Endothelial cell of hepatic sinusoid (primary cell): Measurements from ENCODE around the gene VARS2.
"Not testable (repeated sequence)": the region's sequence is repeated elsewhere in the genome, so short reads cannot be mapped to it uniquely, and the experiment has no call there.

Experiments used
- in situ Hi-C: cut with HindIII; loops from 2 replicates; pipeline ENCODE4 v1.10.0; 2017; ENCODE audit warnings: low sequenced_read_pairs

The VARS2 gene

DNA sequence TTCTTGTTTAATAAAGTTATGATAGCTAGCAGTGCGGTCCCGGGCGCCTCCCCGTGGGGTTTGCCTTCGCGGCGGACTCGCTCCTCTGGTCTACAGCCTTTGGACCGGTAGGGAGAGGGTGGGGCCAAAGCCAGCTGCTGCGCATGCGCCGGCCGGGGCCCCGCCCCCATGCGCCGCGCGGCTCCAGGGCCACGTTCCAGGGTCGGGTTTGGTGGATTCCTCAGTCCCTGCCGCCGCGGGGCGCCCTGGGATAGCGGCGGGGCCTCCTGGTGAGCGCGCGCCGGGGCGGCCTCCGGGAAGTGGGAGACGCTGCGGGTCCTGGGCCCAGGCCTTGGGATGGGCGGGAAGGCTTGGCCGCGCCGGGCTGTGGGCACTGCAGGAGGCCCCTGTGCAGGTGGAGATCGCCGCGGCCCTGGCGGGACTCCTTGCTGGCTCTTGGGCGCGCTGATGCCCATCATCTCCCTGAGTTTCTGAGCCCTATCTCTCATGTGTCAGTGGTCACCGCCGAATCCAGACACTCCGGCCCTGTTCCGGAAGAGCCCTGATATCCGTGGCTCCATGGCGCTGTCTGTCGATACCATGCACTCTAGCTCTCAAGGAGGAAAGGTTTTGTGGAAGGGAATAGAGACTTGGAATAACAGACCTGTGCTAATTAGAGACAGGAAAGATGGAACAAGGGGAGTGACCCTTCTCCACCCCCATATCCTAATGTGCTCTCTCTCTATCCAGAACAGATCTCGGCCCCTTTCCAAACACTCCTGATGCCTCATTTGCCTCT is at the start of gene VARS2:
VARS2 (plus strand) TSS at position 163 of the 778 bp plus-strand sequence; CDS start at position 762, 599 bp downstream.
- in situ Hi-C loops: no loop called here

- in situ Hi-C loops: no loop called here
Measured at GRCh38 chr6:30864325-30864724, 49.7 kb upstream of the VARS2 start.

DNA sequence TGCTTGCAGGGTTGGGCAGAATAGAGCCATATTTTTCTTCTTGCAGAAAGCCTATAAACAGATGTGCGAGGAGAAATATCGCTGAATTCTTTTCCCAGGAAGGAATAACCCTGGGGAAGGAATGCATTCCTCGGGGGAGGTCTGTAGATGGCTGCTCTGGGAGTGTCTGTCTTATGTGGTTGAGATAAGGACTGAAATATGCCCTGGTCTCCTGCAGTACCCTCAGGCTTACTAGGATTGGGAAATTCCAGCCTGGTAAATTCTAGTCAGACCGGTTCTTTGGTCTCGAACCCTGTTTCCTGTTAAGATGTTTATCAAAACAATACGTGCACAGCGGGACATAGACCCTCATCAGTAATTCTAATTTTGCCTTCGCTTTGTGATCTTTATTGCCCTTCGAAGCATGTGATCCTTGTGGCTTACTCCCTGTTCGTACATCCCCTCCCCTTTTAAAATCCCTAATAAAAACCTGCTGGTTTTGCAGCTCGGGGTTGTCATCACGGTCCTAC is 44.7 kb upstream of the VARS2 start:
- in situ Hi-C loops: loop anchor here (5.0 kb wide), 3 partner anchors 42 to 72 kb away; no protein-coding TSS in a partner anchor

- in situ Hi-C loops: no loop called here
Measured at GRCh38 chr6:30870546-30870945, 43.5 kb upstream of the VARS2 start.

DNA sequence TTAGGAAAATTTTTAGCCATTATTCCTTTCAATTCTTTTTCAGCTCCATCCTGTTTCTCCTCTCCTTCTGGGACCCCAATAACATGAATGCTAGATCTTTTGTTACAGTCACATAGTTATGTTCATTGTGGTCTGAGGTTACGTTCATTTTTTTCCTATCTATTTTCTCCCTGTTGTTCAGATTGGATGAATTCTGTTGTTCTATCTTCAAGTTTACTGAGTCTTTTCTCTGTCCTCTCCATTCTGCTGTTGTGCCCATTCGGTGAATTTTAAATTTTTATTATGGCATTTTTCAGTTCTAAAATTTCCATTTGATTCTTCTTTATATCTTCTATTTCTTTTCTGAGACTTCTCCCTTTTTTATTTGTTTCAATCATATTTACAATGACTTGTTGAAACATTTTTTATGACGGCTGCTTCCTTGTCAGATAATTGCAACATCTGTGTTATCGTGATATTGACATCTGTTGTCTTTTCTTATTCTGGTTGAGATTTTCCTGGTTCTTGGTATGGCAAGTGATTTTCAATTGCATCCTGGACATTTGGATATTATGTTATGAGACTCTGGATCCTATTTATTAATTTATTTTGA is 42.4 kb upstream of the VARS2 start:
- in situ Hi-C loops: no loop called here

- in situ Hi-C loops: no loop called here
Measured at GRCh38 chr6:30873137-30873640, 40.8 kb upstream of the VARS2 start.

GRCh38 chr6:30873795-30874194 is 40.2 kb upstream of the VARS2 start:
- in situ Hi-C loops: not testable (repeated sequence)

GRCh38 chr6:30875244-30876038 is 38.6 kb upstream of the VARS2 start:
- in situ Hi-C loops: loop anchor here (25.0 kb wide), 1 partner anchor 138 kb away; the partner anchor contains the start of genes FLOT1 and IER3

DNA sequence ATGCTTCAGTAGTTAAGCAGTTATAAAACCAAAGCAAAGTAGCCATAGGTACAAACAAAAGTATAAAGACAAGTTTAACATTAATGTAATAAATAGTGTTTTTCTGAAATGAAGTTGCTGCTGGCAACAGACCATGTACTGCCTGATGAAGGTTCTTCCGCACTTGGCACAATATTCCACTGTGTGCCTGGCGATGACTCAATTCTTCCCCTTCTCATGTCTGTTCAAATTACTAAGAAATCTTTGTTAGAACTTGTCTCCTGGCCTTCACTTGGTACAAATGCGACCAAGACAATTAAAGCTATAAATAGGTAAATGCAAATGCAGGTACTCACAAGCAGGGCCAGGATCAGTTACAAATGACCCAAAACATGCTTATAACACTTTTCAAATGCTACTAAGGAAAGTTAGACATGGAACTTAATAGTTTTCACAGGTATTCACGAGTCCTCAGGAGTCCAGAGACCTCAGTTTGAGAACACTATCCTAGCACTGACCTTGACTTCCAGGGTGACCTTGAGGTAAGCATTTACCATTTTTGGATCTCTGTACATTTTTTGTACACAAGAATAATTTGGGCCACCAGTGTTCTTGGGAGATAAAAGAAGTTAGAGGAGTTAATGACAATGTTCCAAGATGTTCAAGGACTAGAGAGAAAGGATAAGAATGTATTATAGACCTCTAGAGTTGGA is 37.9 kb upstream of the VARS2 start:
- in situ Hi-C loops: loop anchor here (25.0 kb wide), 1 partner anchor 139 kb away; the partner anchor contains the start of genes FLOT1 and IER3

DNA sequence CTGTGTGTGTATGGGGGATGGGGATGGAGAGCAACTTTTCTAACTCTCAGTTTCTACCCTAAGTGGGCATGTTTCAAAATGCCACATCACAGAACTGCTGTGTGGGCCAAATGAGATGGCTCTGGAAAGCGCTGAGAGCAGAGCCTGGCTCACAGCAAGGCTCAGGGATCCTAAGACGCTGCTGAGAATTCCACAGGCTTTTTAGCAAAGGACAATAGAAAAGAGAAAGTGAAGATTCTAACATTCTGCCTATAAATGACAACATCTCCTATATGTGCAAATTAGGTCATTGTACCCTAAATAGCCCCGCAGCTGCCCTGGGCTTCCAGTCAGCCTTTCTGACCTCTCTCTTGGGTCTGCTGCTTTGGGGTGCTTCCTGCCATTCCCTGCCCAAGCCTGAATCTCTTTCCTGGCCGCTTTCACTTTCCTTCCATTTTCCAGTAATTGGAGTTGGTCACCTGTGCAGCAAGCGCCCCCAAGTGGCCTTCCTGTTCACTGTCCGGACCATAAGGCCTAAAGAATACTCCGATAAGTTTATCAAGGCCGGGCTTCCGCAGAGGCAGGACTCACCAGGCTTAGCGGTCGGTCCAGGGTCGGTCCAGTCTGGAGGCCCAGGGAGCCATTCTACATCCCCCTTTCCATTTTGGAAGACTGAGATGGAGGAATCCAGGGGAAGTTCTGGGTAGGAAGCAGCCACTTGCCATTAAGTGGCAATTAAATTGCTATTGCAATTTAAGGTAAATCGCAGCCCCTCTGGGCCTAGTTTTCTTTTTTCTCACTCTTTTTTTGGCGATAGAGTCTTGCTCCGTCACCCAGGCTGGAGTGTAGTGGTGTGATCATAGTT is 36.4 kb upstream of the VARS2 start:
- in situ Hi-C loops: loop anchor here (25.0 kb wide), 1 partner anchor 140 kb away; the partner anchor contains the start of genes FLOT1 and IER3

DNA sequence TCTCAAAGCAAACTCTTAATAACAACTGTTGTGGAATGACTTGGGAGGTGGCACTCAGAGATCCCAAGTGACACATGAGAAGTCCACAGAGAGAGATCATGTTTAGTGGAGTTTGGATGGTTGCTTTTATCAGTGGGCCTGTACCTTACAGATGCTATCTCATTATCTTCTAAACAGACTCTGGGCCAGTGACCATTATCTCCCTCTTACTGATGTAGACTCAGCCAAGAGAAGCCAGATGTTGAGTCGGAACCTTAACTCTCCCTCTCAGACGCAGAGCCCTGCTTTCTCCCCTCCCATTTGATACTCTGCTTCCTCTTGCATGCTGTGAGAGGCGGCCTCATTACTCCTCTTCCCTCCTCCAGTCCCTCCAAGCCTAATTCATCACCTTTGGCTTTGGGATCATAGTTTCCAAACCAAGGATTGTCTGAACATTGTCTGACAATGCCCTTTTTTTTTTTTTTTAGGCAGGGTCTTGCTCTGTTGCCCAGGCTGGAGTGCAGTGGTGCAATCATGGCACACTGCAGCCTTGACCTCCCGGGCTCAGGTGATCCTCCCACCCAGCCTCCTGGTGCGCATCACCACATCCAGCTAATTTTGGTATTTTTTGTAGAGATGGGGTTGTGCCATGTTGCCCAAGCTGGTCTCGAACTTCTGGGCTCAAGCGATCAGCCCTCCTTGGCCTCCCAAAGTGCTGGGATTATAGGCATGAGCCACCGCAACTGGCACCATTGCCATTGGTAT is 34.2 kb upstream of the VARS2 start:
- in situ Hi-C loops: loop anchor here (25.0 kb wide), 1 partner anchor 143 kb away; the partner anchor contains the start of genes FLOT1 and IER3

DNA sequence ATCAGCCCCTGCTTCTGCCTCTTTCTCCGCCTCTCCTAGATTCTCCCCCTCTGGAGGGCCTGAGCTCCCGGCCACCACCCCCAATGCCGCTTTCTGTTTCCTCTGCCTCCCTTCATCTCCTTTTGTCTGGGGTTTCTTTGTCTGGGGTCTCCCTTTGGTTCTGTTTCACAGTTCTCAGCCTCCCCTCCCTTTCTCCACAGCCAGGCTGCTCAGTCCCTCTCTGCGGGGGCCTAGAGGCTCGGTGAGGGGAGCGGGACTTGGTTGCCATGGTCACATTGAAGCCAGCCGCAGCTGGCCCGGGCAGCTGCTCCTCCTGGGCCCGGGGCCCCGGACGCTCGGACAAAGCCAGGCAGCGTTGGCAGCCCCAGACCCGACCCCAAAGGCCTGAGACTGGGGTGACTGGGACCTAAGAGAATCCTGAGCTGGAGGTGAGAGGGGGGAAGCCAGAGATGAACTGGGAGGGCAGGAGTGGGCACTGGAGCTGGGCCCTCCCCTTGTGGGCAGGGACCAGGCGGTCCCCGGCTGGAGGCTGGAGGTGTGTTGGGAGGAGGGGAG is 33.3 kb upstream of the VARS2 start:
- in situ Hi-C loops: loop anchor here (25.0 kb wide), 1 partner anchor 143 kb away; the partner anchor contains the start of genes FLOT1 and IER3

GRCh38 chr6:30881392-30882203 is 32.4 kb upstream of the VARS2 start:
- in situ Hi-C loops: loop anchor here (25.0 kb wide), 1 partner anchor 144 kb away; the partner anchor contains the start of genes FLOT1 and IER3

DNA sequence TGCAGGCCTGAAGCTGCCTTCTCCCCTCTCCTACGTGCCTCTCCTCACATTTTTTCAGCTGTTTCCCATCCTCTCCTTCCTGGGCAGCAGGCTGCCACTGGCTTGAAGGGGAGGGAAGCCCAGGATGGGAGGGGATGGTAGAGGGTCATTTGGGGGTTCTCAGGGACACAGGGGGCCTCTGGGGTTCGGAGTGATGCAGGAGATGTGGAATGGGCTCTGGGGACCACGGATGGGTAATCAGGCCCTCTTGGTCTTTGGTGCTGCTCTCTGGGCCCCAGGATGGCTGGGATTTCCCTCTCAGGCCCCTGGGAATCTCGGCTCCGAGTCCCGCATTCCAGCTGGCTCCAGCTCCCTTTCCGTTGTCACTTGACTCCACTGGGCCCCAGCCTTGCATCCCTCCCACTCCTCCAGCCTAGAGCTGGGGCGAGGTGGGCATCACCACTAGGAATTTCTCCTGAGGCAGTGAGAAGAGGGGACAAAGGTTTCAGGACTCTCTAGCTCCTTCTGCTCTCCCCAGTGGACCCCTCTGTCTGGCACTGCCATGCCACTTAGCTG is 31.8 kb upstream of the VARS2 start:
- in situ Hi-C loops: loop anchor here (25.0 kb wide), 1 partner anchor 145 kb away; the partner anchor contains the start of genes FLOT1 and IER3

- in situ Hi-C loops: loop anchor here (25.0 kb wide), 1 partner anchor 146 kb away; the partner anchor contains the start of genes FLOT1 and IER3
Measured at GRCh38 chr6:30882759-30883684, 31.0 kb upstream of the VARS2 start.
